Hepatocyte (in vitro differentiated cells): ENCODE measurements around the gene TM7SF2. TPM values are rescaled to one million over a fixed set of nuclear protein-coding genes. Genes with fewer than 3 reads are reported as not detected.

Experiments
- DNase-seq: peaks from one replicate; pipeline ENCODE4 v3.0.0-alpha.2; 2016; ENCODE audit warnings: low spot score
- H2AFZ ChIP-seq: fragments of 200-600 bp; sonication (generic); 2 replicates; pipeline ENCODE4 v1.6.0; 2016; ENCODE audit warnings: antibody characterized with exemption, mild to moderate bottlenecking
- H3K27ac ChIP-seq: fragments of 200-600 bp; sonication (generic); 2 replicates; pipeline ENCODE4 v1.5.1; 2016; ENCODE audit warnings: mild to moderate bottlenecking
- H3K27me3 ChIP-seq: fragments of 200-600 bp; sonication (generic); 2 replicates; pipeline ENCODE4 v1.6.1; 2016
- H3K36me3 ChIP-seq: fragments of 200-600 bp; sonication (generic); replicated peaks from 2 replicates; pipeline ENCODE4 v1.5.1; 2016; ENCODE audit warnings: low read depth; ENCODE audit not compliant: insufficient read depth
- H3K4me1 ChIP-seq: fragments of 200-600 bp; sonication (generic); 2 replicates; pipeline ENCODE4 v1.5.1; 2016; ENCODE audit warnings: mild to moderate bottlenecking, moderate library complexity; ENCODE audit not compliant: insufficient read depth
- H3K4me2 ChIP-seq: fragments of 200-600 bp; sonication (generic); 2 replicates; pipeline ENCODE4 v1.6.0; 2016
- H3K4me3 ChIP-seq: fragments of 200-600 bp; sonication (generic); 2 replicates; pipeline ENCODE4 v1.5.1; 2016; ENCODE audit warnings: mild to moderate bottlenecking
- H3K79me2 ChIP-seq: fragments of 200-600 bp; sonication (generic); 2 replicates; pipeline ENCODE4 v1.6.0; 2017; ENCODE audit warnings: mild to moderate bottlenecking
- H3K9me2 ChIP-seq: fragments of 200-600 bp; sonication (generic); replicated peaks from 2 replicates; pipeline ENCODE4 v1.6.0; 2017; ENCODE audit warnings: mild to moderate bottlenecking; ENCODE audit not compliant: insufficient read depth
- H3K9me3 ChIP-seq: fragments of 200-600 bp; sonication (generic); 2 replicates; pipeline ENCODE4 v1.5.1; 2016; ENCODE audit warnings: low read depth, mild to moderate bottlenecking
- H4K20me1 ChIP-seq: fragments of 200-600 bp; sonication (generic); 2 replicates; pipeline ENCODE4 v1.6.0; 2016; ENCODE audit warnings: mild to moderate bottlenecking; ENCODE audit not compliant: insufficient read depth, poor library complexity, severe bottlenecking
- EZH2 ChIP-seq: fragments of 200-600 bp; sonication (generic); IDR thresholded peaks from 2 replicates; pipeline ENCODE4 v1.6.1; 2016; ENCODE audit warnings: antibody characterized with exemption, mild to moderate bottlenecking, borderline replicate concordance
- EZH2phosphoT487 ChIP-seq: fragments of 200-600 bp; sonication (generic); IDR thresholded peaks from one replicate; pipeline ENCODE4 v1.6.1; 2018; ENCODE audit warnings: antibody characterized with exemption, mild to moderate bottlenecking, low read depth, moderate library complexity; ENCODE audit not compliant: unreplicated experiment, severe bottlenecking
- WGBS: methylation state at CpG from one replicate; pipeline ENCODE4 v1.1.6; 2016; ENCODE audit warnings: low lambda C conversion rate; ENCODE audit errors: missing lambda C conversion rate; 5-methylcytosine and 5-hydroxymethylcytosine counted together
- polyA plus RNA-seq: library from polyadenylated mRNA; unstranded; fragments of >200 nt; fragmentation: Nextera tagmentation; extraction: Ambion mirVana; gene quantifications from 2 replicates; pipeline ENCODE4 v1.2.1, GENCODE V29; 2016
- total RNA-seq: library from RNA; depleted of rRNA; stranded (reverse); fragments of >200 nt; gene quantifications from 2 replicates; pipeline ENCODE4 v1.2.3, GENCODE V29; 2014
- TF ChIP-seq, protein P1 (sequence below): fragments of 200-600 bp; sonication (generic); IDR thresholded peaks from 2 replicates; pipeline ENCODE4 v1.5.1; 2016; ENCODE audit warnings: antibody characterized with exemption, mild to moderate bottlenecking; ENCODE audit not compliant: poor library complexity

TM7SF2 gene
- total and polyA plus RNA-seq, 2 experiments from 2014 or later: 133 to 209 TPM

DNA sequence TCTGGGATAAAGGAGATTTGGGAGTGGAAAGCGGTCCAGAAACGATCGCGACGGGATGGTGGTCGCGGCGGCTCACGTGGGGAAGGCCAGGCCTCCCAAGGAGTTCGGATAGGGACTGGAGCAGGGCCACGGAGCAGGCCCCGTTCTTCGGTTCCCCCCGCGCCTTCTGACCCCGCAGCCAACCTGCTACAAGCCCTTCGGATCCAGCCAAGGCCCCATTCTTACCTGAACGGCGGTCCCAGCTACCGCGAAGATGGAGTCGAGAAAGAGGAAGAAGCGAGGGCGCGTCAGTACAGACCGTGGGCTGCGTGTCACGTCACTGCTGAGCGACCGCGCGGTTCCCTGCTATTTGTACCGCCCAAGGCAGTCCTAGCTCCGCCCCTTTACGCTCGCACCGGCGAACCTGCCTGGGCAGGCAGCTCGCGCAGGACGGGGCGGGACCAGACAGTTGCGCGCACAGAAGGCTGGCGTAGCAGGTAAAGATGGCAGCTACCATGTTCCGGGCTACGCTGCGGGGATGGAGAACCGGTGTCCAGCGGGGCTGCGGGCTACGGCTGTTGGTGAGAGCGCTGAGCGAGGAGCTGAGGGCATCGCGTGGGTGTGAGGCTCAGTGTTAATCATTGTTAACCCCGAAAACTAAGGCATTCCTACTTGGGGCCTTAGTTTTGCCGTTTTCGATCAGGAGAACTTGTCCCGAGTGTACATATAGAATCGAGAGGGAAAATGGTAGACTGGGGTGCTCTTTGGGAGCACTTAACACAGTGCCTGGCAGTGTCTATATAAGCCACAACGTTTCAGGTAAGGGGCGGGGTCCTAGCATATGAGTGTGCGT lies 10.4 kb downstream of the TM7SF2 start, which contains the start of the genes FAU and MRPL49:
FAU (minus strand) TSS at position 270 of the 832 bp plus-strand sequence. CDS start 321 bp downstream, outside the sequence.
MRPL49 (plus strand) TSS at position 457 of the 832 bp plus-strand sequence; CDS start at position 483, 26 bp downstream.
- peak; percentile 100 for DNase-seq
- Histone ChIP-seq H4K20me1 (no peaks in the 10 kb centered on the region), H3K4me1 (peaks cover 12% of the 10 kb centered on the region), H3K9me2 (no peaks in the 10 kb centered on the region), H3K9me3 (no peaks in the 10 kb centered on the region), H3K4me2 (peak within 1 kb of the TSS; percentile 89), H3K4me3 (peak within 1 kb of the TSS; percentile 60), H2AFZ (peak within 1 kb of the TSS; percentile 77), H3K27me3 (no peaks in the 10 kb centered on the region), H3K27ac (peak within 1 kb of the TSS; percentile 96), H3K36me3 (peaks cover 2% of the 10 kb centered on the region), H3K79me2 (peaks cover 53% of the 10 kb centered on the region)
- TF ChIP-seq, protein P1, sequence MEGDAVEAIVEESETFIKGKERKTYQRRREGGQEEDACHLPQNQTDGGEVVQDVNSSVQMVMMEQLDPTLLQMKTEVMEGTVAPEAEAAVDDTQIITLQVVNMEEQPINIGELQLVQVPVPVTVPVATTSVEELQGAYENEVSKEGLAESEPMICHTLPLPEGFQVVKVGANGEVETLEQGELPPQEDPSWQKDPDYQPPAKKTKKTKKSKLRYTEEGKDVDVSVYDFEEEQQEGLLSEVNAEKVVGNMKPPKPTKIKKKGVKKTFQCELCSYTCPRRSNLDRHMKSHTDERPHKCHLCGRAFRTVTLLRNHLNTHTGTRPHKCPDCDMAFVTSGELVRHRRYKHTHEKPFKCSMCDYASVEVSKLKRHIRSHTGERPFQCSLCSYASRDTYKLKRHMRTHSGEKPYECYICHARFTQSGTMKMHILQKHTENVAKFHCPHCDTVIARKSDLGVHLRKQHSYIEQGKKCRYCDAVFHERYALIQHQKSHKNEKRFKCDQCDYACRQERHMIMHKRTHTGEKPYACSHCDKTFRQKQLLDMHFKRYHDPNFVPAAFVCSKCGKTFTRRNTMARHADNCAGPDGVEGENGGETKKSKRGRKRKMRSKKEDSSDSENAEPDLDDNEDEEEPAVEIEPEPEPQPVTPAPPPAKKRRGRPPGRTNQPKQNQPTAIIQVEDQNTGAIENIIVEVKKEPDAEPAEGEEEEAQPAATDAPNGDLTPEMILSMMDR: no peak
- TF ChIP-seq EZH2phosphoT487 (no peak), EZH2 (no peak)
- WGBS: under 1% methylated on average over 64 of the region's 64 CpGs

DNA sequence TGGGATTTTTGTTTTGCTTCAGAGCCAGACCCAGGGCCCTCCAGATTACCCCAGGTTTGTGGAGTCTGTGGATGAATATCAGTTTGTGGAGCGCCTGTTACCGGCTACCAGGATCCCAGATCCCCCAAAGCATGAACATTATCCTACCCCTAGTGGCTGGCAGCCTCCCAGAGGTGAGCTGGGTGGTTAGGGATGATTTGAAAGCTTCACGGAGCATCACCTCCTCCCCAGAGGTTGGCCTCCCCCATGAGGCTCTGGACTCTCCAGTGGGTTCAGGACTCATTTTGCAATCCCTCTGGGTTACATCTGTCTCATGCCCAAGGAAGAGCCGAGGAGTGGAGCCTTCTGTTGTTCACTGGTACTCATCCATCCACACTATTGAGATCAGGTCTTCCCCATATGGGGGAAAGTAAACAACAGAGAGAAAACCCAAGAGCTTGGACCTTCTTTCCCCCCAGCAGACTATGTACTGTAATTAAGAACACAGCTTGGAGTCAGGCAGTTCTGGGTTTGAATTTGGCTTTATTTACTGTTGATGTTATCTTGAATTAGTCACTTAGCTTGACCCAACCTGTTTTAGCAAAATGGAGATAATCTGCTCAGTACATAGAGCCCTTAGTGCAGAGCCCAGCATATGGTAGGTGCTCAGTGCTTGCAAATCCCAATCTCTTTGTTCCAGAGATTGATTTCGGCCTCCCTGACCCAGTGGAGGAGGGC lies 13.0 kb downstream of the TM7SF2 start:
- no peak for DNase-seq
- peaks cover 46% of the 10 kb centered on the region for H3K79me2 ChIP-seq
- WGBS: 93% methylated on average over 5 of the region's 5 CpGs

DNA sequence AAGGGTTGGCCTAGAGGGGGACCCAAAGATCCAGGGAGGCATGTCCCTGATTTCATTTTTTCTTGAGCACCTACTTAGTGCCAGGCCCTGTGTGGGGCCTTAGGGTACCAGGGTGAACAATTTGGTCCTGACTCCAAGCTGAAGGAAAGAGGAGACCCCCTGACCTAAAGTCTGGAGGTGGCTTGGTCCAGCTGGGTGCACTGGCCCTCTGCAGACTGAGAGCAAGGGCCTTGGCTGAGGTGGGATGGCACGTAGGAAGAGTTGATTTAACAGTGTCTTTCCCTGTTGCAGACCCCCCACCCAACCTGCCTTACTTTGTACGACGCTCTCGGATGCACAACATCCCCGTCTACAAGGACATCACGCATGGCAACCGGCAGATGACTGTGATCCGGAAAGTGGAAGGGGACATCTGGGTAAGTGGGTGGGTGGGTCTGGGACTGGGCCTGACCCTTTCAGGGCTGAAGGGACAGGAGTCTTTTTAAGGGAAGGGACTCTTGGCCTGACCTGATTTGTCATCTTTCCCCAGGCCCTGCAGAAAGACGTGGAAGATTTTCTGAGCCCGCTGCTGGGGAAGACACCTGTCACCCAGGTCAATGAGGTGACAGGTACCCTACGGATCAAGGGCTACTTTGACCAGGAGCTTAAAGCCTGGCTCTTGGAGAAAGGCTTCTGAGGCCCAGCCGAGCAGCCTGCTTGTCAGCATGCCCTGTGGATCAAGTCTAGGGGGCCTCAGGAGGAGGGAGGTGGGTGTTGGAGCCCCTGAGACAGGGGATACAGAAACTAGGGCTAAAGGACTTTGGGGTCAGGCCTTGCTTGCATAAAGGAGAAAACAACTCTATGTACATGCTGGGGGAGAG lies 13.8 kb downstream of the TM7SF2 start:
- Histone ChIP-seq H3K4me1 (peaks cover 12% of the 10 kb centered on the region), H3K36me3 (peaks cover 2% of the 10 kb centered on the region), H2AFZ (no peak overlapping the region), H3K9me3 (no peaks in the 10 kb centered on the region), H4K20me1 (no peaks in the 10 kb centered on the region), H3K27me3 (no peaks in the 10 kb centered on the region), H3K9me2 (no peaks in the 10 kb centered on the region), H3K4me3 (no peak overlapping the region), H3K4me2 (no peak overlapping the region), H3K27ac (no peak overlapping the region), H3K79me2 (peaks cover 39% of the 10 kb centered on the region)
- TF ChIP-seq EZH2: no peak
- WGBS: 94% methylated on average over 12 of the region's 12 CpGs
- DNase-seq: no peak

More for the DNA sequence above, 13.0 kb downstream of the TM7SF2 start:
- no peaks in the 10 kb centered on the region for H3K9me2 ChIP-seq
- no peaks in the 10 kb centered on the region for H3K9me3 ChIP-seq
- no peak overlapping the region for H2AFZ ChIP-seq
- peaks cover 2% of the 10 kb centered on the region for H3K36me3 ChIP-seq
- no peak overlapping the region for H3K4me3 ChIP-seq
- no peak for TF ChIP-seq EZH2
- TF ChIP-seq, protein P1: no peak
- no peak for TF ChIP-seq EZH2phosphoT487
- H3K4me2 ChIP-seq: no peak overlapping the region
- no peak overlapping the region for H3K27ac ChIP-seq
- peaks cover 12% of the 10 kb centered on the region for H3K4me1 ChIP-seq
- no peaks in the 10 kb centered on the region for H3K27me3 ChIP-seq
- no peaks in the 10 kb centered on the region for H4K20me1 ChIP-seq
